Activated naive CD8-positive, alpha-beta T cell (primary cell): ENCODE measurements around the gene CCR1.

Experiments used
- H3K27ac Mint-ChIP-seq: one replicate; pipeline ENCODE4 v1.8.0; 2021; ENCODE audit warnings: mixed read lengths
- H3K27me3 Mint-ChIP-seq: one replicate; pipeline ENCODE4 v1.8.0; 2021; ENCODE audit warnings: mixed read lengths
- H3K36me3 Mint-ChIP-seq: one replicate; pipeline ENCODE4 v1.8.0; 2021; ENCODE audit warnings: mixed read lengths
- H3K4me1 Mint-ChIP-seq: one replicate; pipeline ENCODE4 v1.8.0; 2021; ENCODE audit warnings: low read depth, mixed read lengths
- H3K4me3 Mint-ChIP-seq: one replicate; pipeline ENCODE4 v1.8.0; 2021; ENCODE audit warnings: mild to moderate bottlenecking, mixed read lengths
- H3K9me3 Mint-ChIP-seq: one replicate; pipeline ENCODE4 v1.8.0; 2021; ENCODE audit warnings: low read depth, mixed read lengths

CCR1 gene

GRCh38 chr3:46200790-46201189 lies 7.3 kb downstream of the CCR1 start:
- Mint-ChIP-seq H3K27me3 (no peaks in the 10 kb centered on the region), H3K9me3 (no peaks in the 10 kb centered on the region), H3K27ac (no peak overlapping the region), H3K4me3 (no peak overlapping the region), H3K36me3 (no peaks in the 10 kb centered on the region), H3K4me1 (no peaks in the 10 kb centered on the region)

DNA sequence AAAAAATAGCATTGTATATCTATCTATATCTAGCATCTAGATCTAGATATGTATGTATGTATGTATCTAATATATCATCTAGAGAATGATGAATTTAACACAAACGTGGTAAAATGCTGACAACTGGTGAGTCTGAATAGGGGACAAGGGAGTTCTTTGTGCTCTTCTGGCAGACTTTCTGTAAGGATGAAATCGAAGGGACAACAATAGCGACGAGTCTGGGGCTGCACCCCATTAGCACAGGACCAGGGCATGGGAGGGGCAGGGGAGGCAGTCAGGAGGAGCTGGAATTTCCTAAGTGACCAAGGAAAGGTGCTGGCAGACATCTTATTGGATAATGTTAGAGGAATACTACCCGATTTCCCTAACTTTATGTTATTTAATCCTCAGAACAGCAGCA lies 7.9 kb downstream of the CCR1 start:
- peaks cover 2% of the 10 kb centered on the region for H3K9me3 Mint-ChIP-seq
- H3K27ac Mint-ChIP-seq: no peak overlapping the region
- H3K36me3 Mint-ChIP-seq: no peaks in the 10 kb centered on the region
- no peaks in the 10 kb centered on the region for H3K27me3 Mint-ChIP-seq
- H3K4me3 Mint-ChIP-seq: no peak overlapping the region
- H3K4me1 Mint-ChIP-seq: no peaks in the 10 kb centered on the region

DNA sequence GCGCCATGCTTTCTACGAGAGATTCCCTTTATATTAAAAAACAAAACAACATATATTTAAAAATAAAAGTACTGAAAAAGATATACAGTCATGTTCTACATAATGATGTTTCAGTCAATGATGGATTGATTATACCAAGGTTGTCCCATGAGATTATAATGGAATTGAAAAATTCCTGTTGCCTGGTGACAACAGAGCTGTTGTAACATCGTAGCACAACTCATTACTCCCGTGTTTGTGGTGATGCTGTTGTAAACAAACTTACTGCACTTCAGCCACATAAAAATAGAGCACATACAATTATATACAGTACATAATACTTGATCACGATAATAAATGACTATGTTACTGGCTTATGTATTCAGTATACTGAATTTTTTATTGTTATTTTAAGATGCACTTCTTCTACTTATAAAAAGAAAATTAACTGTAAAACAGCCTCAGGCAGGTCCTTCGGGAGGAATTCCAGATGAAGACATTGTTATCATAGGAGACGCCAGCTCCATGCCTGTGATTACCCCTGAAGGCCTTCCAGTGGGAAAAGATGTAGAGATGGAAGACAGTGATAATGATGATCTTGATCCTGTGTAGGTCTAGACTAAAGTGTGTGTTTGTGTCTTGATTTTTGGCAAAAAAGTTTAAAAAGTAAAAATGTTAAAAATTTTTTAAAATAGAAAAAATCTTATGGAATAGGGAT lies 11.7 kb downstream of the CCR1 start:
- no peaks in the 10 kb centered on the region for H3K4me1 Mint-ChIP-seq
- H3K27ac Mint-ChIP-seq: no peak overlapping the region
- peaks cover 18% of the 10 kb centered on the region for H3K9me3 Mint-ChIP-seq
- no peak overlapping the region for H3K4me3 Mint-ChIP-seq
- H3K27me3 Mint-ChIP-seq: peaks cover 2% of the 10 kb centered on the region
- peaks cover 6% of the 10 kb centered on the region for H3K36me3 Mint-ChIP-seq

GRCh38 chr3:46194868-46195553 lies 13.1 kb downstream of the CCR1 start:
- Mint-ChIP-seq H3K4me3 (no peak overlapping the region), H3K9me3 (peaks cover 18% of the 10 kb centered on the region), H3K4me1 (no peaks in the 10 kb centered on the region)

DNA sequence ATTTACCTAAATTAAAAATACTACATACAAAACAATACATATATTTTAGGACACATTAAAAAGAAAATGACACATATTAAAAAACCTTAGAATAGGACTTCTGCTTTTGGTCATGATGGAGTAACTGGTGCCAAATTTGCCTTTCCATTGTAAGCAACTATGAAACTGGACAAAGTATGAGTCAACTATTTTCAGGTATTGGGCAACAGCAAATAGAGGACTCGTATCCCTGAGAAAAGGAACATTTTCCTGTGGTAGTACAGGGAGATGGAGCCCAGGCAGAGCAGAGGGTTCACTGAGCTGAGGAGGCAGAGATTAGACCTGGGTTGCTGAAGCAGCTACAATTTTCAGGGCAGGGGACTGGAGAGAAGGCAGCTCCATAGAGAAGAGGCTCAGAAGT lies 14.7 kb downstream of the CCR1 start:
- H3K9me3 Mint-ChIP-seq: peaks cover 18% of the 10 kb centered on the region
- H3K27ac Mint-ChIP-seq: no peak overlapping the region
- H3K27me3 Mint-ChIP-seq: peaks cover 3% of the 10 kb centered on the region
- peaks cover 6% of the 10 kb centered on the region for H3K36me3 Mint-ChIP-seq
- H3K4me1 Mint-ChIP-seq: no peaks in the 10 kb centered on the region
- no peak overlapping the region for H3K4me3 Mint-ChIP-seq

More at GRCh38 chr3:46194868-46195553, 13.1 kb downstream of the CCR1 start:
- H3K27me3 Mint-ChIP-seq: peaks cover 3% of the 10 kb centered on the region
- H3K27ac Mint-ChIP-seq: no peak overlapping the region
- peaks cover 6% of the 10 kb centered on the region for H3K36me3 Mint-ChIP-seq

GRCh38 chr3:46192939-46193338 lies 15.2 kb downstream of the CCR1 start:
- peaks cover 3% of the 10 kb centered on the region for H3K27me3 Mint-ChIP-seq
- H3K27ac Mint-ChIP-seq: no peak overlapping the region

DNA sequence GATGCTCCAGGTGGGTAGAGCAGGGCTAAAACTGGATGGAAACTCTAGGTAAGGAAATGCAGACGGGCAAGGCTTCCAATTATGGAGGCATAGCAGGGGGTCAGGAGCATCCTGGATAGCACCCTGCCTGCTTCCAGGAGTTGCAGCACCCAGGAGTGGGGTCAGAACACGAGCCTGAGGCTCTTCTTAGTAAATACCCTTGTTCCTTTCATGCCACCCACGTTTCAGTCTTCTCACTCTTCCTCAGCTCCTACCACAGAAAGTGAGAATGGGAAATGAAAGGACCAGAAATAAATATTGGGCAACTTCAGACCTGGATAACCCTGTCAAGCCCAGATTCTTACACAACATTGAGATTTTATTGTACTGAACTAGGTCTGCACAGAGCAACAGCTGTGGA lies 16.4 kb downstream of the CCR1 start:
- Mint-ChIP-seq H3K36me3 (peaks cover 6% of the 10 kb centered on the region), H3K27me3 (peaks cover 3% of the 10 kb centered on the region), H3K27ac (no peak overlapping the region), H3K4me1 (peaks cover 2% of the 10 kb centered on the region), H3K4me3 (no peak overlapping the region), H3K9me3 (peaks cover 18% of the 10 kb centered on the region)

More at GRCh38 chr3:46192939-46193338, 15.2 kb downstream of the CCR1 start:
- H3K9me3 Mint-ChIP-seq: peaks cover 18% of the 10 kb centered on the region
- no peak overlapping the region for H3K4me3 Mint-ChIP-seq
- peaks cover 6% of the 10 kb centered on the region for H3K36me3 Mint-ChIP-seq
- H3K4me1 Mint-ChIP-seq: no peaks in the 10 kb centered on the region

GRCh38 chr3:46188708-46189107 lies 19.4 kb downstream of the CCR1 start:
- peaks cover 6% of the 10 kb centered on the region for H3K9me3 Mint-ChIP-seq
- no peak overlapping the region for H3K4me3 Mint-ChIP-seq

DNA sequence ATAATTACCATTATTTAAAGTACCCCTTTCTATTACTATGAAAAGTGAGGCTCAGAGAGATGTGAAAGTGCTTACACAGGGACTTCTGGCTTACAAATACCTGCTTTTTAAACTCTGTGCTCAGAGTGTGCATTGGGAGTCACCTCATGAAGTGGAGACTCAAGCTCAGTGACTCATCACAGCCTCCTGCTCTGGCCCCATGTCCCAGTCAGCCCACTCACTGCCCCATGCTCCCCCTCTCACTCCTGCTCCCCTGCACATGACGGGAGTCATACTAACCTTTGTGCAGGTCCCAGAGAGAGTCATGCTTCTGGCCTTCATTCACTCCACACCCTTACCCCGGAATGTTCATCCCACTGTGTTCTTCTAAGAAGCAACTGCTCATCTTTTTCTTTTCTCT lies 20.2 kb downstream of the CCR1 start:
- Mint-ChIP-seq H3K27ac (no peak overlapping the region), H3K36me3 (peaks cover 2% of the 10 kb centered on the region), H3K9me3 (peaks cover 2% of the 10 kb centered on the region), H3K27me3 (peaks cover 1% of the 10 kb centered on the region), H3K4me3 (no peak overlapping the region), H3K4me1 (peaks cover 2% of the 10 kb centered on the region)

More at GRCh38 chr3:46188708-46189107, 19.4 kb downstream of the CCR1 start:
- peaks cover 4% of the 10 kb centered on the region for H3K36me3 Mint-ChIP-seq
- H3K4me1 Mint-ChIP-seq: peaks cover 2% of the 10 kb centered on the region
- peaks cover 1% of the 10 kb centered on the region for H3K27me3 Mint-ChIP-seq
- no peak overlapping the region for H3K27ac Mint-ChIP-seq

DNA sequence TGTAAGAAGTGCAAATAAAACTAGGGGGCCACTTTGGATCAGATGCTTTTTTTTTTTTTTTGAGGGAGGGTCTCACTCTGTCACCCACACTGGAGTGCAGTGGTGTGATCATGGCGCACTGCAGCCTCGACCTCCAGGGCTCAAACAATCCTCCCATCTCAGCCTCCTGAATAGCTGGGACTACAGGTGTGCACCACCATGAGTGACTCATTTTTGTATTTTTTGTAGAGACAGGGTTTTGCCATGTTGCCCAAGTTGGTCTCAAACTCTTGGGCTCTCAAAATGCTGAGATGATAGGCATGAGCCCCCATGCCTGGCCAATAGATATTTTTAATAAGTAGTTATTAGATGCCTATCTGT lies 20.8 kb downstream of the CCR1 start:
- Mint-ChIP-seq H3K9me3 (no peaks in the 10 kb centered on the region), H3K27me3 (peaks cover 1% of the 10 kb centered on the region), H3K36me3 (no peaks in the 10 kb centered on the region), H3K27ac (no peak overlapping the region), H3K4me1 (peaks cover 2% of the 10 kb centered on the region), H3K4me3 (no peak overlapping the region)

DNA sequence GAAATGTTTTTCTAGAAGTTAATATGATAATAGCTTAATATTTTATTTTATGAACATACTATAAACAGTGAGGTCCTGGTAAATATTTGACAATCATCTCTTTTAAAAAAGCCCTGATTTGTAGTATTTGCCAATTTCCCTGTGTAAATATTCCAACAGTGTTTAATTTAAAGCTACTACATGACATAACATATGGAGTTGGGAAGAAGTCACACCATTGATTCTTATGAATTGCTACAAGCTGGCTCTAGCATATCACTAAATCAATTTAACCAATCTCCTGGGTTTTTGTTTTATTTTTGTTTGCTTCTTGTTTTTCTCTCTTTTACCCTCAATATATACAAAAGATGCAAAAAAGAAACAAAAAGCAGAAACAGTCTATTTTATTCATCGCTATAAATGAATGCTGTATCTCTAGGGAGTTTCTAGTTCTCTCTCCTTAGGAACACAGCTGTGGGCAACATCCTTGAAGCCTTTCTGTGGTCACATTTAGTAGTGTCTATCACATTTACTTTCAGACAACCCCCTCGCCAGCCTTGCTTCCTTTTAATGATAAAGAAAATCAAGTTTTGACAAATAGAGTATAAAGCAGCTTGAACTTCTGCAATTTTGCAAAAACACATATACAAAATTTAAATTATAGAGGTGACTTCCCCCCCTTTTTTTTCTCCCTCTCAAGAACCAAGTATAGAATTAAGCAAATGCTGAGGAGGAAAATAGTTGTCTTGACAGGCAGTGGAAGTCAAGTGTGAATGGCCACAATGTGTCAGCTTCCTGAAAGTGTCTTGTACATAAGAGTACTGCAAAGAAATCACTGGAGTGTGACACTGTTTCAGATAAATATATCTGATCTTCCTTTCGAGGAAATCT lies 21.4 kb downstream of the CCR1 start:
- H3K4me1 Mint-ChIP-seq: peaks cover 2% of the 10 kb centered on the region
- H3K36me3 Mint-ChIP-seq: no peaks in the 10 kb centered on the region
- no peak overlapping the region for H3K27ac Mint-ChIP-seq
- no peak overlapping the region for H3K4me3 Mint-ChIP-seq
- H3K27me3 Mint-ChIP-seq: peaks cover 1% of the 10 kb centered on the region
- H3K9me3 Mint-ChIP-seq: no peaks in the 10 kb centered on the region

GRCh38 chr3:46184469-46184868 lies 23.6 kb downstream of the CCR1 start:
- Mint-ChIP-seq H3K4me3 (no peak overlapping the region), H3K4me1 (peaks cover 2% of the 10 kb centered on the region), H3K9me3 (no peaks in the 10 kb centered on the region), H3K27me3 (no peaks in the 10 kb centered on the region), H3K36me3 (no peaks in the 10 kb centered on the region), H3K27ac (no peak overlapping the region)

GRCh38 chr3:46183330-46183729 lies 24.8 kb downstream of the CCR1 start:
- Mint-ChIP-seq H3K36me3 (no peaks in the 10 kb centered on the region), H3K4me1 (peaks cover 2% of the 10 kb centered on the region), H3K27ac (no peak overlapping the region), H3K9me3 (no peaks in the 10 kb centered on the region), H3K27me3 (peaks cover 1% of the 10 kb centered on the region), H3K4me3 (no peak overlapping the region)

DNA sequence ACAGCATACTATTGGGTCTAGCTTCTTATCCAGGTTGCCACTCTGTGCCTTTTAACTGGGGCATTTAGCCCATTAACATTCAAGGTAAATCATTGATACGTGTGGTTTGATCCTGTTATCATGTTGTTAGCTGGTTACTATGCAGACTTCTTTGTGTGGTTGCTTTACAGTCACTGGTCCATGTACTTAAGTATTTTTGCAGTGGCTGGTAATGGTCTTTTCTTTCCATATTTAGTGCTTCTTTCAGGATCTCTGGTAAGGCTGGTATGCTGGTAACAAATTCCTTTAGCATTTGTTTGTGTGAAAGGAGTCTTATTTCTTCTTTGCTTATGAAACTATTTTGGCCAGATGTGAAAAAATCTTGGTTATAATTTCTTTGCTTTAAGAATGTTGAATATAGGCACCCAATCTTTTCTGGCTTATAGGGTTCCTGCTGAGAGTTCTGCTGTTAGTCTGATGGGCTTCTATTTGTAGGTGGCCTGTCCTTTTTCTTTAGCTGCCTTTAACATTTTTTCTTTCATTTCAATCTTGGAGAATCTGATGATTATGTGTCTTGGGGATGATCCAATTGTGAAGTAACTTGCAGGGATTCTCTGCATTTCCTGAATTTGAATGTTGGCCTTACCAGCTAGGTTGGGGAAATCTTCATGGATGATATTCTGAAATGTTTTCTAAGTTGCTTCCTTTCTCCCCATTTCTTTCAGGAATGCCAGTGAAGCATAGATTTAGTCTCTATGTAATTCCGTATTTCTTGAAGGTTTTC lies 39.3 kb downstream of the CCR1 start:
- no peaks in the 10 kb centered on the region for H3K36me3 Mint-ChIP-seq
- peaks cover 2% of the 10 kb centered on the region for H3K27me3 Mint-ChIP-seq
- no peaks in the 10 kb centered on the region for H3K4me1 Mint-ChIP-seq
- peaks cover 8% of the 10 kb centered on the region for H3K9me3 Mint-ChIP-seq
- no peak overlapping the region for H3K27ac Mint-ChIP-seq
- no peak overlapping the region for H3K4me3 Mint-ChIP-seq
